OCI-LY1 (cell line): ENCODE measurements around the gene ZSCAN10.
"Not testable (repeated sequence)": the region's sequence is repeated elsewhere in the genome, so short reads cannot be mapped to it uniquely, and the experiment has no call there.

Experiments used
- H2AFZ ChIP-seq: fragments of 200-600 bp; sonication (generic), shearing (Covaris generic); 2 replicates; pipeline ENCODE4 v1.6.0; 2014; ENCODE audit warnings: antibody characterized with exemption, mild to moderate bottlenecking, low read length
- H3F3A ChIP-seq: fragments of 200-600 bp; sonication (generic), shearing (Covaris generic); 2 replicates; pipeline ENCODE4 v1.6.0; 2014; ENCODE audit warnings: mild to moderate bottlenecking, antibody characterized with exemption, low read length, moderate library complexity; ENCODE audit not compliant: insufficient read depth
- H3K27ac ChIP-seq: fragments of 200-600 bp; sonication (generic); 2 replicates; pipeline ENCODE4 v1.5.1; 2014; ENCODE audit warnings: low read length, mixed run types, mild to moderate bottlenecking, low read depth; ENCODE audit not compliant: poor library complexity, severe bottlenecking
- H3K27me3 ChIP-seq: fragments of 200-600 bp; sonication (generic); 2 replicates; pipeline ENCODE4 v1.6.0; 2014; ENCODE audit warnings: antibody characterized with exemption, mild to moderate bottlenecking, low read length, moderate library complexity; ENCODE audit not compliant: insufficient read depth
- H3K36me3 ChIP-seq: fragments of 200-600 bp; sonication (generic); 2 replicates; pipeline ENCODE4 v1.6.1; 2014; ENCODE audit warnings: mild to moderate bottlenecking, antibody characterized with exemption, low read length, moderate library complexity, mixed read lengths; ENCODE audit not compliant: insufficient read depth
- H3K4me1 ChIP-seq: fragments of 200-600 bp; sonication (generic); 2 replicates; pipeline ENCODE4 v1.5.1; 2014; ENCODE audit warnings: mild to moderate bottlenecking, low read length, moderate library complexity; ENCODE audit not compliant: insufficient read depth, severe bottlenecking
- H3K4me2 ChIP-seq: fragments of 200-600 bp; sonication (generic), shearing (Covaris generic); 2 replicates; pipeline ENCODE4 v1.6.1; 2014; ENCODE audit warnings: low read length
- H3K4me3 ChIP-seq: fragments of 200-600 bp; sonication (generic); 2 replicates; pipeline ENCODE4 v1.5.1; 2014; ENCODE audit warnings: low read length, low read depth, mild to moderate bottlenecking, mixed read lengths; ENCODE audit not compliant: poor library complexity, severe bottlenecking
- H3K79me2 ChIP-seq: fragments of 200-600 bp; shearing (Covaris generic); 2 replicates; pipeline ENCODE4 v1.6.1; 2016; ENCODE audit warnings: mixed run types, low read length, mixed read lengths; ENCODE audit not compliant: insufficient read depth
- H3K9ac ChIP-seq: fragments of 200-600 bp; sonication (generic), shearing (Covaris generic); 2 replicates; pipeline ENCODE4 v1.6.1; 2014; ENCODE audit warnings: mild to moderate bottlenecking, low read length, mixed read lengths
- H3K9me2 ChIP-seq: fragments of 200-600 bp; sonication (generic), shearing (Covaris generic); 2 replicates; pipeline ENCODE4 v1.6.1; 2014; ENCODE audit warnings: low read depth, mild to moderate bottlenecking, low read length, mixed read lengths
- H3K9me3 ChIP-seq: fragments of 200-600 bp; shearing (Covaris generic); 2 replicates; pipeline ENCODE4 v1.6.1; 2014; ENCODE audit warnings: low read length, mixed read lengths
- H4K20me1 ChIP-seq: fragments of 200-600 bp; sonication (generic), shearing (Covaris generic); 2 replicates; pipeline ENCODE4 v1.6.0; 2016; ENCODE audit warnings: mild to moderate bottlenecking, low read length; ENCODE audit not compliant: insufficient read depth
- CTCF ChIP-seq: fragments of 200-600 bp; sonication (generic), shearing (Covaris generic); IDR thresholded peaks from 2 replicates; pipeline ENCODE4 v1.5.1; 2017; ENCODE audit warnings: mild to moderate bottlenecking, antibody characterized with exemption, low read length, moderate library complexity, mixed read lengths
- EZH2 ChIP-seq: fragments of 200-600 bp; sonication (generic), shearing (Covaris generic); IDR thresholded peaks from 2 replicates; pipeline ENCODE4 v1.8.0; 2017; ENCODE audit warnings: borderline replicate concordance, mixed run types, mild to moderate bottlenecking, antibody characterized with exemption, low read length, moderate library complexity, mixed read lengths

The ZSCAN10 gene

GRCh38 chr16:3054965-3055733 is 43.9 kb downstream of the ZSCAN10 start:
- Histone ChIP-seq H3K4me1 (peaks cover 20% of the 10 kb centered on the region), H3F3A (no peaks in the 10 kb centered on the region), H3K9me2 (no peaks in the 10 kb centered on the region), H4K20me1 (no peaks in the 10 kb centered on the region), H3K4me3 (peak overlapping the region; percentile 12), H3K9me3 (no peaks in the 10 kb centered on the region), H3K27me3 (no peaks in the 10 kb centered on the region), H2AFZ (no peak overlapping the region), H3K9ac (no peak overlapping the region; the same call in 1 of the 2 replicates), H3K4me2 (no peak overlapping the region; the same call in 1 of the 2 replicates), H3K36me3 (no peaks in the 10 kb centered on the region), H3K79me2 (no peaks in the 10 kb centered on the region), H3K27ac (no peak overlapping the region)
- TF ChIP-seq EZH2 (no peak), CTCF (no peak)

GRCh38 chr16:3053330-3053710 is 45.8 kb downstream of the ZSCAN10 start:
- H3K4me2 ChIP-seq, H2AFZ ChIP-seq, H3K27me3 ChIP-seq, H3K4me3 ChIP-seq, H3K9ac ChIP-seq, H3K9me3 ChIP-seq, H3K36me3 ChIP-seq, H3K27ac ChIP-seq, H3F3A ChIP-seq, H4K20me1 ChIP-seq, H3K79me2 ChIP-seq, H3K9me2 ChIP-seq: not testable (repeated sequence)
- peaks cover 12% of the 10 kb centered on the region for H3K4me1 ChIP-seq

- H4K20me1 ChIP-seq, H3K4me3 ChIP-seq, H3K4me2 ChIP-seq, H3F3A ChIP-seq, H3K9me3 ChIP-seq, H3K79me2 ChIP-seq, H2AFZ ChIP-seq, H3K9ac ChIP-seq, H3K27ac ChIP-seq, H3K27me3 ChIP-seq, H3K36me3 ChIP-seq, H3K9me2 ChIP-seq, H3K4me1 ChIP-seq: not testable (repeated sequence)
Measured at GRCh38 chr16:3052571-3053329, 46.3 kb downstream of the ZSCAN10 start.

GRCh38 chr16:3051494-3051893 is 47.6 kb downstream of the ZSCAN10 start:
- Histone ChIP-seq H3K36me3 (no peaks in the 10 kb centered on the region), H3K4me2 (no peak overlapping the region), H3K9me3 (no peaks in the 10 kb centered on the region), H3K4me1 (peaks cover 10% of the 10 kb centered on the region), H4K20me1 (no peaks in the 10 kb centered on the region), H2AFZ (no peak overlapping the region), H3K9ac (no peak overlapping the region), H3F3A (no peaks in the 10 kb centered on the region), H3K27me3 (no peaks in the 10 kb centered on the region), H3K79me2 (no peaks in the 10 kb centered on the region), H3K9me2 (no peaks in the 10 kb centered on the region), H3K4me3 (no peak overlapping the region), H3K27ac (no peak overlapping the region)
- TF ChIP-seq EZH2 = no peak
- TF ChIP-seq CTCF = no peak
